ENCODE results near the gene MARCHF3.
"Not testable (repeated sequence)": the region's sequence is repeated elsewhere in the genome, so short reads cannot be mapped to it uniquely, and the experiment has no call there.

The MARCHF3 gene

DNA sequence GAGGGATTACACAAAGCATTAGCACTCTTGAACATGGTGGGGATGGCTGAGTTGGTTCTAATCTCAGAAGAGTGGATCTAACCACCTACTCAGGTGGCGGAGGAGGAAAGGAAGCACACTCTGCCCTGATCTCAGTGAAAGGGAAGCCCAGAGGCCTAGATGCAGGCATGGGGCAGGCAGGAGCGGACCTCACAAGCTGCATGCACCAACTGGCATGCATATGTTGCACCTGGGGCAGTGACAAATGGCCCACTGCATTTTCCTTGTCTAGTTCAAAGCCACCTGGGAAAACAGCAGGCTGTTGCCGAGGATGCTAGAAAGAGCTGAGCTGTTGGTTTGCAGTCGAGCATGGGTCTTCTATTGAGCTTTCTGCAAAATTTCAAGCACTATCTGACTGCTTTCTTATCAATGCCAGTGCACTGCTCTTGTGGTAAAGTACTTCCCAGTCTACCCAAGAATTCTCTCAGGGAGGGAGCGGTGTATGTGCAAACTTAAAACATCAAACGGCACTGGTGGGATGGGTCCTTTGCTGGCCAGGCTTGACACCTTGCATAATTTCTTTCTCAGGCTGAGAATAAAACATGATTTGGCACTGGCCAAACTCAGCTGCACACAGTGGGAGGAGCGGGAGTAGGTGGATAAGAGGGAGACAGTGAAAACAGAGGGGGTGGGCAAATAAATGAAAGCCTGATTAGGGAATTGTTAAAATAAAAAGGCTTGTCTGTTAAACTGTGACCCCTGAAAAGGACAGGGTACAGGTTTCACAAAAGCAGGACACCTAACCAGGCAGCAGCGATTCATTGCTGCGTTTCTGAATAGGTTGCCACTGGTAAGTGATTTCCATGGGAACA, 108.9 kb downstream of the MARCHF3 start:
- H3K4me1 Mint-ChIP-seq: peaks cover 2% of the 10 kb centered on the region
- ATAC-seq (no peak), DNase-seq (no peak)
- H3K27me3 Mint-ChIP-seq: no peaks in the 10 kb centered on the region
- H3K27ac Mint-ChIP-seq: no peak overlapping the region
- H3K4me3 Mint-ChIP-seq: no peak overlapping the region
- no peaks in the 10 kb centered on the region for H3K36me3 Mint-ChIP-seq (ENCODE audit: low read depth)
- no peaks in the 10 kb centered on the region for H3K9me3 Mint-ChIP-seq

DNA sequence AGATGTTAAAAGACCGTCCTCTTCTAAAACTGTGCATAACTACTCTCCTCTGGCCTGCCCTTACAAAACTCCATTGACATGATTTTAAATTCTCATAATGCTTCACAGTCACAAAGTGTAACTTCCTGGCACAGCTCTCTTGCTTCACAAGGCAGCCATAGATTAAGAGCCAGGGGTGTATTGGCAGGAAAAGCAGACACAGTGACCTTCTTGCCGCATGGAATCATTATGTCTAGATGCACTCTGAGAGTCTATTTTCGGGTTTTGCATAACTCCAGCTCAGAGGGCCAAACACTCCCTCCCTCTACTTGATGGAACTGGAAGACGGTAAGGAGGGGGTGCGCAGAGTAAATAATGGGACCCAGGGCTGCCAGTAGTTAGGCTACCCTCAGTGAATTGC, 110.1 kb downstream of the MARCHF3 start:
- Mint-ChIP-seq H3K27me3 (no peaks in the 10 kb centered on the region), H3K4me1 (peaks cover 2% of the 10 kb centered on the region), H3K27ac (no peak overlapping the region), H3K36me3 (ENCODE audit: low read depth) (no peaks in the 10 kb centered on the region), H3K4me3 (no peak overlapping the region), H3K9me3 (no peaks in the 10 kb centered on the region)
- ATAC-seq (no peak), DNase-seq (no peak)

DNA sequence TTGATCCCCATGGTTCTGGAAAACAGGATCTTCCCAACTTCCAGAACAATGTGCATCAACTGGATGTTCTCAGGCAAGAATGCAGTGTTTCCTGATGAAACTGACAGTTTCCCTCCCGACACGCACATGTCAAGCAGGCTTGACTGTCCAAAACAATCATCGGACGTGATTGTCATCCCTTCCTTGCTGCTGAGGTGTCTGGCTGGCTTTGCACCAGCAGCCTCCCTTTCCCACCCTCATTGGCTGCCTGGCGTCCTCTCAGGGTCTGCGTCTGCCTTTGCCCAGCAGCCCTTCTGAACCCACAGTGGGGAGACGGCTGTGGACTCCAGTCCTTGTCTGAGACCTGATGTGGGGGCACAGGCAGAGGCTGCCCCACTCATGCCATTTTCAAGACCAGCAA, 110.8 kb downstream of the MARCHF3 start:
- ATAC-seq (no peak), DNase-seq (no peak)
- Mint-ChIP-seq H3K4me3 (no peak overlapping the region), H3K4me1 (peaks cover 2% of the 10 kb centered on the region), H3K27me3 (no peaks in the 10 kb centered on the region), H3K27ac (no peak overlapping the region), H3K36me3 (ENCODE audit: low read depth) (no peaks in the 10 kb centered on the region), H3K9me3 (no peaks in the 10 kb centered on the region)

DNA sequence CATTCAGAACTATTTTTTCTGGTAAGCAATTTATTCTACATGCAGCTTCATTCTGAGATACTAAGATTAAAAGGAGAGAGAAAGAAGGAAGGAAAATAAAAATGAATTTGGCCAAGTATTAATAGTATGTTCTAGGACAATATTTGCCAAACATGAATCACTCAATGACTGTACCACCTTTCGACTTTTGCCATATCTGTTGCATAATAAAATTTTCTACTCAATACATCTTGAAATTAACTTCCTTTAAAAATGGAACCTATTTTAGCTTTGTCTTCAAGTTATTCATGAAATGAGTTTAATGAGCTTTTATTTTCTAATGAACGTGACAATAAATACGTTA, 111.8 kb downstream of the MARCHF3 start:
- H3K27ac Mint-ChIP-seq: no peak overlapping the region
- H3K36me3 Mint-ChIP-seq (ENCODE audit: low read depth): no peaks in the 10 kb centered on the region
- H3K27me3 Mint-ChIP-seq: no peaks in the 10 kb centered on the region
- ATAC-seq (no peak), DNase-seq (no peak)
- H3K4me1 Mint-ChIP-seq: peaks cover 2% of the 10 kb centered on the region
- no peaks in the 10 kb centered on the region for H3K9me3 Mint-ChIP-seq
- no peak overlapping the region for H3K4me3 Mint-ChIP-seq

DNA sequence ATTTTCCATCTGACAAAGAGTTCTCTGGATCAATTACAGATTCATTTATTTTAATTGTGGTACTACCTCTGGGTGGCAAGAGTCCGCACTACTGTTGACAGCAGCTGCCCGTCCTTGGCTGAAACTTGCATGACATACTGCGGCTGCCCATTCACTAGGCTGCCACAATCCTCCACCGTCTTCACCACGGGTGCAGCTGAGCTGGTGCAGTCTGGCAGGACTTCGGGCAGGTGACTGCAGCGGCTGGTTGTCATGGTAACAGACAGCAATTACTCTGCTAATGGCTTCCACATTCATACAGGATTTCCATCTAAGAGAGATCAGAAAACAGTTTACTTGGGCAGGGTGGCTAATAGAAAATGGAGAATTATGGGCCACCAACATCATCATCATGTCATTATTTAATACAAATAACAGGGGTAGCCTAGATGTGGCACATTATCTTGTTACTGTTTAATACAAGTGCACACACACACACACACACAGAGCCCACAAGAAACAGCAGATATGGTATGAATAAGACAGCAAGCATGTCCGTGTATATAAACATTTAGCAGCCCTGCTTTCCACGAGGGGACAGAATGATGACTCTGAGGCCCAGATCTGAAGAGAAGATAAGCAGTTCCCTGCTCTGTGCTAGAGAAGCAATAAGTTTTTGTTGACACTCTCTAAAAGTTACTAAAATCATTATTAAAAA, 112.3 kb downstream of the MARCHF3 start:
- ATAC-seq: no peak
- Mint-ChIP-seq H3K4me3 (no peak overlapping the region), H3K9me3 (no peaks in the 10 kb centered on the region), H3K36me3 (ENCODE audit: low read depth) (no peaks in the 10 kb centered on the region), H3K27ac (no peak overlapping the region), H3K4me1 (peaks cover 2% of the 10 kb centered on the region), H3K27me3 (no peaks in the 10 kb centered on the region)
- no peak for DNase-seq

DNA sequence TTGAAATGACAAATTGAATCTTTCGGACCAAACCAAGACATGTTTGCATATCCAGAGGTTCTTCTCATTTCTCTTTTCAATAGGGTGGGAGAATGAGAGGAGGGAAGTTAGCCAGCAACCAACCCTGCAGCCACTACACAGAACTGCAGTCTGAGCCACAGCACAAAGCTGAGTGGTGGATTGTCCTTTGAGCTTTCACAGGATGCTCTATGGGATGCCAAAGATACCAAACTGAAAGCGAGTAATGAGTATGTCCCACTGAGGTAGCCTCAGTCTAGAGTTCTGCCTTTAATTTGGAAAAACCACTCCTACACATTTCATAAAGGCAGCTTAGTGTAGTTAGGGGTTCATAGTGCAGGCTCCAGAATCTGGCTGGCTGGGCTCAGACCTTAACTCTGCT, 114.9 kb downstream of the MARCHF3 start:
- no peaks in the 10 kb centered on the region for H3K27me3 Mint-ChIP-seq
- H3K27ac Mint-ChIP-seq: no peak overlapping the region

DNA sequence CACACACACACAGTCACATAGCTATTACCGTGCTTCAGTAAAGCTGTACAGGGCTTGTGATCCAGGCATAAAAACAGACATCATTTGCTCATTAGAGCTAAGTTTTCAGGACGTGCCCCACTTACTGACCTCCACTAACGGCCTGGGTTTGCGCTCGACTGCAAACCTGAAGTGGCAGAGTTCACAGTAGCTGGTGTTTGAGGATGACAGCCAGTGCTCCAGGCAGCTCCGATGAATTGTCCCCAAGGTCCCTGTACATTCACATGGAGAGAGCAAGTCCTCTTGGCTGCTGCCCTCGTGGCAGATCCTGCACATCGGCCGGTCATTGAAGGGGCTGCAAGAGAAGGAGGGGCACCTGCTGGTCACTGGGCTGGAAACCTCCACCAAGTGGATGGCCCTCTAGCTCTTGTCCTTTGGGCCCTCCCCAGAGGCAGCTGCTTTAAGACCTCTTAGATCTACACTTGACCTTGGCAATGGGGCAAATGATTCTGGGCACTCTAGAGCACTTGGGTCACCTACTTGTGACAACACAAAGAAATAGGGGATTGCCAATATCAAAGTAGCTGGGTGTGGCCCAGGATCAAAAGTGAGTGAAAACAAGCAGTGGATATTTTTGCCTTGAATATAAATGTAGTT, 115.4 kb downstream of the MARCHF3 start:
- Mint-ChIP-seq H3K27me3 (no peaks in the 10 kb centered on the region), H3K9me3 (peaks cover 9% of the 10 kb centered on the region), H3K36me3 (ENCODE audit: low read depth) (peaks cover 28% of the 10 kb centered on the region), H3K27ac (no peak overlapping the region), H3K4me1 (peaks cover under 1% of the 10 kb centered on the region), H3K4me3 (no peak overlapping the region)
- DNase-seq: no peak
- no peak for ATAC-seq

More for the DNA sequence above, 114.9 kb downstream of the MARCHF3 start:
- no peak for DNase-seq
- no peak for ATAC-seq
- peaks cover 6% of the 10 kb centered on the region for H3K9me3 Mint-ChIP-seq
- H3K36me3 Mint-ChIP-seq (ENCODE audit: low read depth): peaks cover 22% of the 10 kb centered on the region
- H3K4me1 Mint-ChIP-seq: no peaks in the 10 kb centered on the region
- no peak overlapping the region for H3K4me3 Mint-ChIP-seq

DNA sequence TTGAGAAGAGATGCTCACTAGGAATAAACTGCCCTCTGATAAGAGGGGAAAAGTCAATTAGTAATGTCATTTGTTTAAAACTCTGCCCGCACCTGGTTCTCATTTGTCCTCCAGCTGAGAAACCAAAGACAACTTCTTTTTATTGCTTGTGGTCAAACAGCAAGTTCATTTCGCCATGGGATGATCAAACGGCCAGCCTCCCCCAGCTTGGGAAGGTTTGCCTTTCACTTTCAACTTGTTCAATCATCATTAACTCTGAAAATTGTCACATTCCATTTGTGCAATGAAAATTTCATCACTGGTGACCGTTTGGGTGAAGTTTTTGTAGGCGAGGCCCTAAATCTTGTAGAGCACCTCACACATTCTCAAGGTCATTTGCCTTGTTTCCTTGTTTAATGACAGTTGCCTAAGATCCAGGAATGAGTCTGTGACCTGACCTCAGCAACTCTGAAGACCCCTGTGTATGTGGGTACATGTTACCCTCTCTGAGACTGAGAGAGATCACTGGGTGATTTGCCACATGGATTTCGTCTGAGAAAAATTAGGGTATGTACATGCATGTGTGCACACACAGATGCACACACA, 117.7 kb downstream of the MARCHF3 start:
- Mint-ChIP-seq H3K27ac (no peak overlapping the region), H3K27me3 (no peaks in the 10 kb centered on the region), H3K4me1 (peaks cover 3% of the 10 kb centered on the region), H3K36me3 (ENCODE audit: low read depth) (peaks cover 35% of the 10 kb centered on the region), H3K9me3 (peaks cover 19% of the 10 kb centered on the region), H3K4me3 (no peak overlapping the region)
- ATAC-seq (no peak), DNase-seq (no peak)

DNA sequence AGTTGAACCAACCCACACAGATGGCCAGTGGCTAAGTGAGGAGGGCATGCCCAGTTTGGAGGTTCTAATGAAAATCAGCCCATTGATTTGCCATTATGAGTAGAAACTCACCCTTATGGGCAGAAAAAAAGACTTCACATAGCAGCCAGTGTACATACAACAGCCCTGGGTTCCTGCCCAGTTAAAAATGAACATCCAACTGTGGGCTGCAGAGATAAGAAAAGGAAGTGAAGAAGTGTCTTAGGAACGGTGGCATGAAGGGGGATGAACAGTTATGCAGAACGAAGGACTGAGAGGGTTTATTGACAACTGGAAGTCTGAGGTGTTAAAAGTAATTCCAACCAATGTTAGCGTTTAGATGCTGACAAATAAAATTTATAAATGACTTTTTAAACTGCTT, 118.4 kb downstream of the MARCHF3 start:
- Mint-ChIP-seq H3K36me3 (ENCODE audit: low read depth) (peaks cover 35% of the 10 kb centered on the region), H3K4me1 (peaks cover 3% of the 10 kb centered on the region), H3K4me3 (no peak overlapping the region), H3K9me3 (peaks cover 19% of the 10 kb centered on the region), H3K27me3 (no peaks in the 10 kb centered on the region), H3K27ac (no peak overlapping the region)
- DNase-seq: no peak
- no peak for ATAC-seq

DNA sequence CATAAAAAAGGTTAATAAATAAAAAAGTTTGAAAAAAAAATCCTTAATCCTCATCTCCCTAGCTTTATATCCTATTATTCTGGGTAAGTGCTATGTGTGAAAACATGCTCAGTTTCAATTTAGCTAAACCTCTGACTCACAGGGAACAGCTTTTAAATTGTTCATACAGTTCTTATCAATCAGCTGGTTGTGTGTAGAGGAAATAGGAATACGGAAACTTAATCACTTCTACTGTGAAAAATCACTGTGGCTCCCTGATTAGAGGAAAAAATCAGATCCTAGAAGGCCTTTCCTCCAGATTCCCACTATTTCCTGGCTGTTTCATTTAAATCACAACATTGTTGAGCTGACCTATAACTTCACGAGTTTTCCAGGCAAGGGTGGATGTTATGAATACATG, 120.5 kb downstream of the MARCHF3 start:
- DNase-seq (no peak), ATAC-seq (no peak)
- Mint-ChIP-seq H3K36me3 (ENCODE audit: low read depth) (peaks cover 35% of the 10 kb centered on the region), H3K27me3 (no peaks in the 10 kb centered on the region), H3K27ac (no peak overlapping the region), H3K4me1 (peaks cover 3% of the 10 kb centered on the region), H3K9me3 (peaks cover 19% of the 10 kb centered on the region), H3K4me3 (no peak overlapping the region)

DNA sequence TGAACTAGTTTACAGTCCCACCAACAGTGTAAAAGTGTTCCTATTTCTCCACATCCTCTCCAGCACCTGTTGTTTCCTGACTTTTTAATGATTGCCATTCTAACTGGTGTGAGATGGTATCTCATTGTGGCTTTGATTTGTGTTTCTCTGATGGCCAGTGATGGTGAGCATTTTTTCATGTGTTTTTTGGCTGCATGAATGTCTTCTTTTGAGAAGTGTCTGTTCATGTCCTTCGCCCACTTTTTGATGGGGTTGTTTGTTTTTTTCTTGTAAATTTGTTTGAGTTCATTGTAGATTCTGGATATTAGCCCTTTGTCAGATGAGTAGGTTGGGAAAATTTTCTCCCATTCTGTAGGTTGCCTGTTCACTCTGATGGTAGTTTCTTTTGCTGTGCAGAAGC, 126.0 kb downstream of the MARCHF3 start:
- H3K4me1 Mint-ChIP-seq; H3K9me3 Mint-ChIP-seq; DNase-seq; H3K27me3 Mint-ChIP-seq; H3K36me3 Mint-ChIP-seq (ENCODE audit: low read depth); H3K27ac Mint-ChIP-seq; H3K4me3 Mint-ChIP-seq; ATAC-seq: not testable (repeated sequence)

DNA sequence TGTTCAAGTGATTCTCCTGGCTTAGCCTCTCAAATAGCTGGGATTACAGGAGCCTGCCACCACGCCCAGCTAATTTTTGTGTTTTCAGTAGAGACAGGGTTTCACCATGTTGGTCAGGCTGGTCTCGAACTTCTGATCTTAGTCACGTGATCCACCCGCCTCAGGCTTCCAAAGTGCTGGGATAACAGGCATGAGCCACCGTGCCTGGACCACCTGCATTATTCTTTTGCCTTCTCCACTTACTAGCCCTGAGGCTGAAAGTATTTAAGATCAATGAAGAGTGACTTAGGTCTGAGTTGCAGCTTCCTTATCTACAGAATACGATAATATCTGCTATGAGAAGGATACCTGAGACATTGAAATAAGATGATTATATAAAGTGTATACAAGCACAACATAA, 129.6 kb downstream of the MARCHF3 start:
- ATAC-seq (no peak), DNase-seq (no peak)
- Mint-ChIP-seq H3K27me3 (no peaks in the 10 kb centered on the region), H3K27ac (no peak overlapping the region), H3K4me1 (no peaks in the 10 kb centered on the region), H3K36me3 (ENCODE audit: low read depth) (peaks cover 8% of the 10 kb centered on the region), H3K9me3 (no peaks in the 10 kb centered on the region), H3K4me3 (no peak overlapping the region)

DNA sequence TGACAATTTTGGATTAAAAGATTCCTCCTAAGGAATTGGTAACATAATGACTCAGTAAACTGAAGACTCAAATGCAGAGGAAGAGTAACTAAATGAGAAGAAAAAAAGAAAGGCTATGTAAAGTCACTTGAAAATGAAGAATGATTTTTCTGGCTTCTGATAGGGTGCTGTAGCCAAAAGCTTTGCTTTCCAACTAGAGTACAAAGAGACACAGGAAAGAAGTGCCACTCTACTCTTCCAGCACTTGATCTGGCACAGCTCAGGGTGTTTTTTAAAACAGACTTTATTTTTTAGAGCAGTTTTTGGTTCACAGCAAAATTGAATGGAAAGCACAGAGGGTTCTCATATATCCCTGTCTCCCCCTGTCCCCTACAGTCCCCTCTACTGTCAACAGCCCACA, 130.9 kb downstream of the MARCHF3 start:
- H3K27me3 Mint-ChIP-seq: no peaks in the 10 kb centered on the region
- no peak for DNase-seq
- no peak for ATAC-seq
- H3K9me3 Mint-ChIP-seq: no peaks in the 10 kb centered on the region
- H3K36me3 Mint-ChIP-seq (ENCODE audit: low read depth): peaks cover 10% of the 10 kb centered on the region
- no peak overlapping the region for H3K4me3 Mint-ChIP-seq
- H3K4me1 Mint-ChIP-seq: no peaks in the 10 kb centered on the region
- no peak overlapping the region for H3K27ac Mint-ChIP-seq

DNA sequence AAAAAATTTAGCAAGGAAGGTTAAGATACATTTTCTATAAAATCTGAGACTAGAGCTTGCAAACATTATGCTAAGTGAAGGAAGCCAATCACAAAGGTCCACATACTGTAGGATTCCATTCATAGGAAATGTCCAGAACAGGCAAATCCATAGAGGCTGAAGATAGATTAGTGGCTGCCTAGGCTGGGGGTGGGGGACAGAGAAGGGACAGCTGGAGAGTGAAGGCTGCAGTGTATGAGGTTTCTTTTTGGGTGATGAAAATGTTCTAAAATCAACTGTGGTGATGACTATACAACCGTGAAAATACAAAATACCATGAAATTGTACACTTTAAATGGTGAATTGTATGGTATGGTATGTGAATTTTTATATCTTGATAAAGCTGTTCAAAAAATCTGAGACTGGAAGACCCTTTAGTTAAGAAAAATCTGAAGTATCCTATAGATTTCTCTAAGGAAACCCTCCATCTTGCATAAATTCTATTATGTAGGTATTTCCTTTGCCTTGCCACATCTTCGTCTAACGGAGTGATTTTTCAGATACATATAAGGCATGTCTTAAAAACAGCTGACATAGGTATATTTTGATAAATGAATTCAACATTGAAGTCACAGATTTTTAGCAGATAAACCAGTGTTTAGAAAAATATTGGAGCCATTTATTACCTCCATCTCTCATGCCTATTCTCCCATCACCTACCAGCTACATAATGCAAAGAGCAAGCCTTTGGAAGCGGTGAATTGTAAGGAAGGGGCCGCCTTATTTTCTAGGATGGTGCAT, 132.3 kb downstream of the MARCHF3 start:
- ATAC-seq (no peak), DNase-seq (no peak)
- Mint-ChIP-seq H3K36me3 (ENCODE audit: low read depth) (peaks cover 10% of the 10 kb centered on the region), H3K9me3 (no peaks in the 10 kb centered on the region), H3K27me3 (no peaks in the 10 kb centered on the region), H3K4me3 (no peak overlapping the region), H3K4me1 (no peaks in the 10 kb centered on the region), H3K27ac (no peak overlapping the region)
